Limb (tissue), 2 donors: ENCODE measurements around the gene GUCA2A.

Experiments used
- DNase-seq, 2 donors: peaks; one replicate each; pipeline ENCODE4 v3.0.0-alpha.2; 2016; ENCODE audit errors: extremely low spot score in 2 of 2

GUCA2A gene

DNA sequence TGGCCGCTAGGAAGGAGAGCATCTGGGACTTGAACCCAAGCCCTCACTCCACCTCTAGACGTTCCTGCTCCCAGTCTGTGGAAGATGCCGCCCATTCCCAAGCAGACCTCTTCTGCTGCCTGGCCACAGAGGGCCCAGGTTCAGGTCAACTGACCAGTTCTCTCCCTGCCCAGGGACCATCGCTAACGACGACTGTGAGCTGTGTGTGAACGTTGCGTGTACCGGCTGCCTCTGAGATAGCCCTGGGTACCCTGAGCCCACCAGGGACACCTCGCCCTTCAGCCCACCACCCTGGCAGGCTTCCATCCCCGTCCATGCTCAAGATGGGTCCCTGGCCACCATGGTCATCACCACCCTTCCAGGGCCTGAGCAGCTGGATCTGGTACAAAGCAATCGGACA, 9.2 kb downstream of the GUCA2A start:
- DNase-seq, result no peak

DNA sequence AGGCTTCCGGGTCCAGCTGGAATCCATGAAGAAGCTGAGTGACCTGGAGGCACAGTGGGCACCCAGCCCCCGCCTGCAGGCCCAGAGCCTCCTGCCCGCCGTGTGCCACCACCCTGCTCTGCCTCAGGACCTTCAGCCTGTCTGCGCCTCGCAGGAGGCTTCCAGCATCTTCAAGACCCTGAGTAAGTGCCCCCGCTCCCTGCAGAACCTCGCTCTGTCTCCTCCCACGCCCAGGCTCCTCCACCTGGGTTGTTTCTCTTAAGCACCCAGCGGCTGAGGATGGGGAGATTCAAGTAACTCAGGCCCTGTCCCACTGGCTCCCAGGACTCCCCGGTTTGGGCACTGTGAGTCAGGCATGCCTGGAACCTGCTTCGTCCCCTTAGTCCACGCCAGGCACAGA, 9.9 kb downstream of the GUCA2A start:
- no peak for DNase-seq

DNA sequence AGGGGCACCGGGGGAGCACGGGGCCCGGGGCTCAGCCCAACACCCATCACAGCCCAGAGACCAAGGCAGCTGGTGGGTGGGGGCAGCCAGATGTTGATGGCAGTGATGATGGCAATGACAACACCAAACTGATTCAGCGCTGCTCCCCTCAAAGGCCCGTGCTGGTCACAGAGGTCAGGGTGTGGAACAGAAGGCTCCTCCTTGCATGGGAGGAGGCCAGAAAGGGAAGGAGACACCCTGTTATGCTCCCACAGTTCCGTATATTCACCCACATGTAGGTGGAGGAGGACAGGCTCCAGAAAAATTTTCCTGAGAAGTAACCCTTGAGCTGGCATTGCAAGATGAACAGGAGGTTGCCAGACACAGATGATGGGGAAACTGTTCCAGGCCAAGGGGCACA, 10.9 kb downstream of the GUCA2A start:
- DNase-seq, result no peak

DNA sequence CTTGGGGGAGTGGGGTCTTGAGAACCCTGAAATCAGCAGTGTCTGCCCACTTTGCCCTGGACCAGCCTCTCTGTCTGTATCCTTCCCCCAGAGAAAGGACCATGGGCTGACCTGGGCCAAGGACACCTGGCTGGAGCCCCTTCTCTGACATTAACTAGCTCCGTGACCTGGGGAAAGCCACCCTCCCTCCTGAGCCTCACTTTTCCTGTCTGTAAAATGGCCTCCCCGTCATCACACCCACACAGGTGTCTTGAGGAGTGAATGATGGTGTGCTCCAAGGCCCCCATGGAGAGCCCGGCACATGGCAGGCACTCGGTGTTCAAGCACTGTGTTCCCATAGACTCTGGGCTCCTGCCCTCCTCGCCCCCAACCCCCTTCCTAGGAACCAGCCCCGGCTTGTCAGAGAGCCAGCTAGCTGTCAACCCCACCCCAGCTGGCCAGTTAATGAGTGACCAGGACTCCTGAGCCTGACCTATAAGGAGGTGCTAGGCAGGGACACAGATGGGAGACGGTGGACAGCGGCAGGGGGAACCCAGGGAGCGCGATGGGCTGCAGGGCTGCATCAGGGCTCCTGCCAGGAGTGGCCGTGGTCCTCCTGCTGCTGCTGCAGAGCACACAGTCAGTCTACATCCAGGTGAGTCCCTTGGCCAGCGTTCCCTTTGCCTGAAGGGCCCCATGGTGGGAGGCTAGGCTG, 11.5 kb downstream of the GUCA2A start, which contains the start of gene GUCA2B:
Gene GUCA2B, plus strand, starts transcription at position 504 of the 694 bp plus-strand sequence. Its CDS starts 41 bp downstream, at position 545.
- no peak for DNase-seq

DNA sequence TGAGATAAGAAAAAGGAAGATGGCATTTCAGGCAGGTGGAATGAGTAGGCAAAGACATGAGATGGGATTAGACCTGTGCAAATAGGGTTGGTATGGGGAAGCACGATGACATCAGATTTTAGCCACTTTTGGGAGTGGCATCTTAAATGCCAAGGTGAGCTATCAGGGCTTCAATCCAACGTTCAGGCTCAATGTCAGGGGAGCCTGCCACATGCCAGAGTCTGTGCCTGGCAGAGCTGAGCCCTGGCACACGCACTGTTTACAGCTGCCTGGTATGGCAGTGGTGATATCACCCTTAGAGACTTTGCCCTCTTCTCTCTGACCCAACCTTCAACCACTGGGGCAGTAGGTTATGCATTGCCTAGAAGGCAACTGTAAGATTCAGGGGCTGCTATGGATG, 12.4 kb downstream of the GUCA2A start:
- no peak for DNase-seq

DNA sequence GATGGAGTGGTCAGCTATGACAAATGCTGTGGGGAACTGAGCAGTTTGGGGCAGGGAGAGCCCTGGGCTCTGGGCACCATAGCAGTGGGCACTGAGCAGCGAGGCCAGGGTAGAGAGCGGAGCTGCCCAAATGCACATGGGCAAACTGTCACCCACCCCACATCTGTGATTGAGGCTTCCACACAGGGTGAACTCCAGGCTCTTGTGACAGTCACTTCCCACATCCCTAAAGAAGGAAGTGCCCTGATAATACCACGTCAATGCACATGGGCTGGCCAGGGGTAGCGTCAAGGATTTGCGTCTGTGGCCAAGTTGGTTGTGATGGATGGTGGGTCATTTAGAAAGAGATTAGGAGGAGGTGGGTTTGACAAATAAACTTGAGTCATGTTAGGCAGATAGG, 13.9 kb downstream of the GUCA2A start:
- no peak for DNase-seq

DNA sequence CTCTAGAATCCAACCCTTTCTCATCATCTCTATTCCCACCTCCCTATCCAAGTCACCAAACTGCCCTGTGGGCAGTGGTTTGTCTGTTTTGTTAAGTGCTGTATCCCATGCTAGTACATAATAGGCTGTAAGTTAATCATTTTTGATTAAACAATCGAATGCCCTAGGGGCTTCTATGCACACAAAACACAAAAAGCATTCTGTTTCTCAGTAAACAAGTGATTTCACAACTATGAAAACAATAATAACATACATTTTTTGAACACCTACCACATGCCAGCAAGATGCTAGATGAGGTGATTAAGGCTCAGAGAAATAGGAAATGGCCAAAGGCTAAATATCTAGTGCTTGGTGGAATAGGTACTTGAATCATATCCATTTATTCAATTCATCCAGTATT, 16.4 kb downstream of the GUCA2A start:
- DNase-seq, result no peak

DNA sequence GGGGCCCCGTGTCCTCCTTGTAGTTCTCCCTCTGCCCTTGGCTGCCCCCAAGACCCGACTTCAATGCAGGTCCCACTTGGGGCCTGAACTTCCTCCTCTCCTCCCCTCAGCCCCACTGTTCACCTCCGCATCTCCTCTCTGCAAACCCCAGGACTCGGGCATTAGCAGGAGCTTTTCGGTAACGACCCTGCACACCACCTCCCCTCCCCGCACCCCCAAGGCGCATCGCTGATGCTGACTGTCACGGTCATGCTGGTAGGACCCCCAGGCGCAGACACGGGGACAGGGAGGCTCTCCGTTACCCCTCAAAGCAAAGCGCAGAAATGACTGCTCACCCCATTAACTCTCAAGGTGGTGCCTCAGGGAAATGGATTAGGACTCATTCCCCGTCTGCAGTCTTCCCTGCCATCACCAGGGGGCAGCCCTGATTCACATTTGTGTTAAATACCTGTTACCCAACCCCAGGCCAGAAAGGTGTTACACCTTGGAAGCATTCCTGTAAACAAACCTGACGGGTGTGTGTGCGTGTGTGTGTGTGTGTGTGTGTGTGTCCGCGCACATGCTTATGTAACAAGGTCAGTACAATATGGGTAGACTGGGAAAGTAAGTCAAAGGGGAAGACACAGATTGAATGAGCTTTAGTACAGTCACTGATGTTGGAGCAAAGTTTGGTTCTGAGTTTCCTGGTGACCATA, 17.8 kb downstream of the GUCA2A start:
- peak in 1 of 2 donors; percentile 72 for DNase-seq

DNA sequence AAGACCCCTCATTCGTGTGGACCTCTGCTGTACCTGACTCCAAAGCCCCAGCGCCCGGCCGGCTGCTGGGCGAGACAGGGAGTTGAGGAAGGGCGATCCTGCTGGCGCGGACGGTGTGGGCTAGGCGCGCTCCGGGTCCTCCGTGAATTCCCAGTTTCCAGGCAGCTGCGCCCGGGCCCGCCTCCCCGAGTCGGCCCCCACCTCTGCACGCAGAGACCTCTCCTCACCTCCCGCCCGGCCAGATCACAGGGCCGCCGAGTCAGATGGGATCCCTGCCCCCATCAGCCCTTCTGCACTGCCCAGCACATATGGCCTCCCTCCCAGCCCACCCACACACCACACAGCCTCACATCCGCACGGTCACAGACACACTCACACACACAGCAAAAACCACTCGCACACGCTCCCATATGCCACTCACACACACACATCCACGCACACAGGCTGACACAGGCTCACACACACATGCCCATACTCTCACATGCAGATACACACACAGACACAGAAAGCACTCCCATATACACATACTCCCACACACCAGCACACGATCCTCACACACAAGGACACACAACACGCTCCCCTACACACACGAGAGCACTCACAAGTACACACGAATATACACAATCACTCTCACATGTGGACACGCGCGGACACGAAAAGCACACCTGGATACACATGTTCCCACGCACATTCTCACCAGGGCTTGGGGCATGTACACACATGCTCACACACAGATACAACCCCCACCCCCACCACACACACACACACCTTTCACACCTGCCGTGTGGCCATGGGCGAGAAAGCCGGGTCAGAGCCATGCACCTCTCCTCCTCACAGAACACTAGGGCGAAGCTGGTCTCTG, 18.6 kb downstream of the GUCA2A start:
- DNase-seq, result no peak

DNA sequence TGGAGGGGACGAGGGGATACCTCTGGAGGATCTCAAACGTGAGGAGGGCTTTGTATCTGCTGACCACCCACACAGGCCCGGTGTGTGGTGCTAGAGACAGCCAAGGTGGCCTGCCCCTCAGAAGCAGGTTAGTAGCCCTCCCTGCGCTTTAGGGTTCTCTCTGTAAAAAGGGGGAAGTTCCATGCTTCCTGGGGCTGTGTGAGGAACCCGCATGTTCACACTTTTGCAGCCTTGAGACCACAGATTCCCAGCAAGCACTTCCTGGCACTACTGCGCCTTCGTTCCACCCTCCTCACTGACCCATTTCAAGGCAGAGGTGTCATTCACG, 19.2 kb downstream of the GUCA2A start:
- DNase-seq, result no peak

DNA sequence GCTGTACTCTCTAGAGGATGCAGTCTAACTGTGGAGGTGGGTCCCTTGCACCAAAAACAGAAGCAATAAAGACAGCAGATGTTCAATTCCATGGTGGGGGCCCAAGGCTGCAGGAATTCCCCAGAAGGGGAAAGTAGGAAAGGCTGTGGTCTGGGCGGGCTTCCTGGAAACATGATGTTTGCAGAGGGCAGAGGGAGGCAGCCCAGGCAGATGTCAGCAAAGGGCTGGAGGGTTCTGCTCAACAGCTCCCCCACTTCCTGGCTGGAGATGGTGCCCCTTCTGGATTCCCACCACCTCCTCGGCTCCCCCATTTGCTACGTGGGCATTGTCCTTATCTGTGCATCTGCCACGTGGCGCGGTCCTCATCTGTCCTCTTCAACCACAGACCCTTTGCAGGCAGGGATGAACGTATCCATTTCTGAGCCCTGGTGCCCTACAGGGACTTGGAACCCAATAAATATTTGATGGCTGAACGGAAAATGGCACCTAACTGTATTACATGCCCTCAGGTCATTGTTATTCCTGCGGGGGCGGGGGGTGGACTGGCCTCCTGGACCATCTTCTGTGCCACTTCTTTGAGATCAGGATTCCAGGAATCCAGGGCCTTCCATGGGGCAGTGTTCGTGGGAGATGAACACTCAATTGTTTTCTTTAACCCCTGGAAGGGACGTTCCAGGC, 19.7 kb downstream of the GUCA2A start:
- no peak for DNase-seq

DNA sequence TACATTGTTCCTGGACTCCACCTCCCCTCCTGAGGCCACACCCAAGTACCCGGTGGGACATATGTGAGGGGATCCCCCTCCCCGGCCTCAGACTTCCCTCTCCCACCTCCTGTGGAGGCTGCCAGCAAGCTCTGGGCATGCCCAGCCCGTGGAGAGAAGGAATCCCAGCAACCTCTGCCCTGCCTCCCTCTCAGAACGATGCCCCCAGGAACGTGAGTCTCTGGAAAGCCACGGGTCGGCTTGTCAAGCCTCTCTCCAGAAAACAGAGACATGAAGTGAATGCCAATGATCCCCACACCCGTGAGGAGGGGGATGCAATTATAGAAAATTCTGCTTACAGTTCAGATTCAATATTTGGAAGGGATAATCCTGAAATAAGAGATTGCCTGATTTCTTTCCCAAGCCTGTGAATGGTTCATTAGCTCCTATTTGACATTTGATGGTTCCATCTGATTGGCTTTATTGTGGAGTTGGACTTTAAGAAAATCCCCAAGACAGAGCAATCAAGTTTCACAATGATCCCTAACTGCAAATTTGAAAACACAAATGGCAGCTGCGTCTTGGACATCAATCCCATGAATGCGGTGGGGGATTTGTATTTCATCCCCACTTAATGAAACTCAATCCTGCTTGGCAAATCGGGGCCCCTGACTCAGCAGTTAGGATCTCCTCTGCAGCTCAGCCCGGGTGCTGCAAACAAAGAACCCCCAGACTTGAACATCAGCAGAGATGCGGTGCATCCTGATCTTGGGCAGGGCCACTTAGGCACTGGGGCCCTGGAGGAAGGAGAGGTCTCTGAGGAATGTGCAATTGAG, 20.4 kb downstream of the GUCA2A start:
- no peak for DNase-seq

DNA sequence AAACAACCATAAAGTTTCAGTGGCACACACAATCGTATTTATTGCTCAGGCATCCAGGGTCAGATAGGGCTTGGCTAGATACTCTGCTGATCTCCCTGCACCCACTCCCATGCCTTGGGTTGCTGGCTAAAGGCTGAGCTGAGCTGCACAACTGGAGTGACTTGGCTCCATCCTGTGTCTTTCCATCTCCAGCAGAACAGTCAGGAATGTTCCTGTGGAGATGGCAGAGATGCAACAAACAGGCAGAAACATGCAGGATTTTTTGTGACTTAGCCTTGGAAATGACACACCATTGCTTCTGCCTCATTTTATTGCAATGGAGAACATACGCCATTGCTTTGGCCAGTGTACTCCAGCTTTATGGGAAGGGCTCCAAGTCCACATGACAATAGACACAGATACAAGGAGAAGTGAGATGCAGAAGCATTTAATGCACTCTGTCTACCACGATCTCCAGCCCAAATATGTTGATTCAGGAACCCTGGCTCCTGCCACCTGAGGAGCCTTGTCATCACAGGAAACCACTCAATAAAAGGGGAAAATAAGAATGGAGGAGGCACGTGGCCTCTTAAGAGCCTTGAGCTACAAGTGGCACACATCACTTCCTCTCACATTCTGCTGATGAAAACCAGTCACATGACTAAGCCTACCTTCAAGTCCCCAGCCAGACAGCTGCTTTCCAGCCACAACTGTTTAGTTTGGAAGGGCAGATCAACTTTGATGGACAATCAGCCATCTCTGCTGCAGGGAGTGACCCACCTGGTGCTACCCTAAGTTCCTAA, 21.5 kb downstream of the GUCA2A start:
- no peak for DNase-seq

DNA sequence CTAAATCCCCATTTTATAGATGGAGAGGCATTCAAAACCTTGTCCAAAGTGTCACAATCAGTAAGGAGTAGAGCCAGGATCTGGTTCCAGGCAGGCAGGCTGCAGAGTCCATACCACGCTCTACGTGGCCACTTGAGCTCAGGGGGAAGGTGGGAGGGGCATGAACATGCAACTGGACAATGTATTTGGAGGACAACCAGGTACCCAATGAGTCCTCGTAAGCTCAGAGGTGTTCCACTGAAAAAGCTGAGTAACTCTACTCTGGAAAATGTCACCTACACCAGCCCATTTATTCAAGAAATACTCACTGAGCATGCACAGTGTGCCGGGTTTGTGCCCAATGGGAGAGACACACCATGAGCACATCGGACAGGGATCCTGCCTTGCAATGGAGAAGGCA, 22.6 kb downstream of the GUCA2A start:
- no peak for DNase-seq

DNA sequence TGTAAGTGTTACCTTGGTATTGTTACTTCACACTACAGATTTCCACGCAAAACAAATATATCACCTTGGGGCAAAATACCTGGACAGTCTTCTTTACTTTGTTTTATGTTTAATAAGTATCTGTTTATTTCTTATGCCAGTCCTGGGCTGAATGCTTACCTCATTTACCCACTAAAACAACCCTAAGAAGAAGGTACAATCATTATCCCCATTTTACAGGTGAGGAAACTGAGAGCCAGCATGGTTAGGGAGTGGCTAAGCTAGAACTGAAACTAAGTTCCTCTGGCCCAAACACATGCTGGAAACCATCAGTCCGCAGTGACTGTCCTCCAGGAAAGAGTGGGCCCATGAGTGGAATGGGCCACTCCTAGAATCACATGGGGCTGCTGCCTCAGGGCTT, 24.4 kb downstream of the GUCA2A start:
- no peak for DNase-seq

DNA sequence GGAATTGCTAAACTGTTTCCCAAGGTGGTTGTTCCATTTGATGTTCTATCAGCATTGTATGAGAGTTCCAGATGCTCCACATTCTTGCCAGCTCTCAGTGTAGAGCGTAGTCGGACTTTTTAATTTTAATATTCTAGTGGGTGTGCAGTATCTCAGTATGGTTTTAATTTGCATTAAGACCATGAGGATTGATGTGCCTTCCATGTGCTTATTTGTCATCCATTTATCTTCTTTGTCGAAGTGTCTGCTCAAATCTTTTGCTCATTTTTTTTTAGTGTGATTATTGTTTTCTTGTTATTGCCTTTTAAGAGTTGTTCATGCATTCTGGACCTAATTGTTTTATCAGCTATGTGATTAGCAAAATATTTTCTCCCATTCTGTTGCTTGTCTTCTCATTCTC, 25.1 kb downstream of the GUCA2A start:
- DNase-seq, result no peak

DNA sequence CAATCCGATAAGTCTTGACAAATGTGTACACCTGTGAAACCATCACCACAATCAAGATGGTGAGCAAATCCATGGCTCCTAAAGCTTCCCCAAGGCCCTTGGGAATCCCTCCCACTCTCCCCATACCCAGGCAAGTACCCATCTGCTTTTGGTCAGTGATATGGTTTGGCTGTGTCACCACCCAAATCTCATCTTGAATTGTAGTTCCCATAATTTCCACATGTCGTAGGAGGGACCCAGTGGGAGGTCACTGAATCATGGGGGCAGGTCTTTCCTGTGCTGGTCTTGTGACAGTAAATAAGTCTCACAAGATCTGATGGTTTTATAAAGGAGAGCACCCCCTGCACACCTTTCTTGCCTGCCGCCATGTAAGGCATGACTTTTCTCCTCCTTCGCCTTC, 26.0 kb downstream of the GUCA2A start:
- DNase-seq, result no peak

DNA sequence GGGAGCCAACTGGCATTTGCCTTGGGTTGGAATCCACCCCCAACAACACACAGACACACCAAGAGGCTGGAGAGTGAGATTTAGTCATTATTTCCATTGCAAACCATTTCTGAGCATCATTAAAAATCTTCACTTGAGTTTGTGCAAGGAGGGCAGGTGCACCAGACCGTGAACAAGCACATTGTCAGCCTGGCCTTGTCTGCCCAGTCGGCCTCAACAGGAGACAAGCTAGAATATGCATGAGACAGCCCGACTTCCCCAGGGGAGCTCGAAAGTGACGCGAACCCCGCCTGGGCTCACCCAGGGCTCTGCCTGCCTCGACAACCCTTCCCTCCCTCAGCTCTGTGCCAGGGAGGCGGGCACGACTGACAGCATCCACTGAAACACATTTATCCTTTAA, 26.8 kb downstream of the GUCA2A start:
- no peak for DNase-seq

DNA sequence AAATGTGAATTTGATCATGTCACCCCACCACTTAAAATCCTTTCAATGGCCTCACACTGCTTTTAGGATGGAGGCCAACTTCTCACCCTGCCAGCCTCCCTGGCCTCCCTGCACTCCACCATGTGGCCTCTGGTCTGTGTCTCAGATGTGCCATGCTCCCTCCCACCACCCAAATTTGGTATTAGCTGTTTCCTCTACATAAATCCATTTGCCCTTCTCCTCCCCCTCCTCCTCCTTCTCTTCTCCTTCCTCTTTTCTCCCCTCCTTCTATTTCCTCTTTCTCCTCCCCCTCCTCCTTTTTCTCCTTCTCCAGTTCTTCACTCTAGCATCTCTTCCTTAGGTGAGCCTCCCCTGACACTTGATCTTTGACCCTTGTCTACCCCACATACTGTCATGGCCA, 28.1 kb downstream of the GUCA2A start:
- no peak for DNase-seq

DNA sequence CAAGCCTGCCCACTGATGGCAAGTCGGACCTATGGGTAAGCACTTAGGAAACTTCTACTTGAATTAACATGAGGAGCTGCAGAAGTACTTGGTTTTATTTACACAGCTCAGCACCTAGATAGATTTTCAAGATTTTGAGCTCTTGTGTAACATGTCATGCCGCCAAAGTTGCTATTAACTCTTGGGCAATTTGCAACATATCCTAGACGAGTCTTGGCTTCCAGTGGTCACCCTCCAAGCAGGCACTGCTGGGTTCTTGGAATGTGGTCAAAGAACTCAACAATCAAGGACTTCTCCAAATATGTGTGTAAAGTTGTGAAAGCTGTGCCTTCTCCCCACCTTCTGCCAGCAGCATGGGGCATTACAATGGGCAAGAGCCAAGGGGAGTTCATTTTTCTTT, 29.1 kb downstream of the GUCA2A start:
- no peak for DNase-seq
